CD4-positive, alpha-beta T cell treated with Interferon alpha-2 for 1 hour (primary cell): Measurements from ENCODE around the gene AKNA.
A peak's percentile ranks its signal among the peaks of the same experiment; 100 is the strongest.

Experiments
- DNase-seq, 2 donors: peaks; one replicate each; pipeline ENCODE4 v3.0.0-alpha.2; 2020 to 2022

Gene AKNA, protein sequence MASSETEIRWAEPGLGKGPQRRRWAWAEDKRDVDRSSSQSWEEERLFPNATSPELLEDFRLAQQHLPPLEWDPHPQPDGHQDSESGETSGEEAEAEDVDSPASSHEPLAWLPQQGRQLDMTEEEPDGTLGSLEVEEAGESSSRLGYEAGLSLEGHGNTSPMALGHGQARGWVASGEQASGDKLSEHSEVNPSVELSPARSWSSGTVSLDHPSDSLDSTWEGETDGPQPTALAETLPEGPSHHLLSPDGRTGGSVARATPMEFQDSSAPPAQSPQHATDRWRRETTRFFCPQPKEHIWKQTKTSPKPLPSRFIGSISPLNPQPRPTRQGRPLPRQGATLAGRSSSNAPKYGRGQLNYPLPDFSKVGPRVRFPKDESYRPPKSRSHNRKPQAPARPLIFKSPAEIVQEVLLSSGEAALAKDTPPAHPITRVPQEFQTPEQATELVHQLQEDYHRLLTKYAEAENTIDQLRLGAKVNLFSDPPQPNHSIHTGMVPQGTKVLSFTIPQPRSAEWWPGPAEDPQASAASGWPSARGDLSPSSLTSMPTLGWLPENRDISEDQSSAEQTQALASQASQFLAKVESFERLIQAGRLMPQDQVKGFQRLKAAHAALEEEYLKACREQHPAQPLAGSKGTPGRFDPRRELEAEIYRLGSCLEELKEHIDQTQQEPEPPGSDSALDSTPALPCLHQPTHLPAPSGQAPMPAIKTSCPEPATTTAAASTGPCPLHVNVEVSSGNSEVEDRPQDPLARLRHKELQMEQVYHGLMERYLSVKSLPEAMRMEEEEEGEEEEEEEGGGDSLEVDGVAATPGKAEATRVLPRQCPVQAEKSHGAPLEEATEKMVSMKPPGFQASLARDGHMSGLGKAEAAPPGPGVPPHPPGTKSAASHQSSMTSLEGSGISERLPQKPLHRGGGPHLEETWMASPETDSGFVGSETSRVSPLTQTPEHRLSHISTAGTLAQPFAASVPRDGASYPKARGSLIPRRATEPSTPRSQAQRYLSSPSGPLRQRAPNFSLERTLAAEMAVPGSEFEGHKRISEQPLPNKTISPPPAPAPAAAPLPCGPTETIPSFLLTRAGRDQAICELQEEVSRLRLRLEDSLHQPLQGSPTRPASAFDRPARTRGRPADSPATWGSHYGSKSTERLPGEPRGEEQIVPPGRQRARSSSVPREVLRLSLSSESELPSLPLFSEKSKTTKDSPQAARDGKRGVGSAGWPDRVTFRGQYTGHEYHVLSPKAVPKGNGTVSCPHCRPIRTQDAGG (N-terminal part only)

DNA sequence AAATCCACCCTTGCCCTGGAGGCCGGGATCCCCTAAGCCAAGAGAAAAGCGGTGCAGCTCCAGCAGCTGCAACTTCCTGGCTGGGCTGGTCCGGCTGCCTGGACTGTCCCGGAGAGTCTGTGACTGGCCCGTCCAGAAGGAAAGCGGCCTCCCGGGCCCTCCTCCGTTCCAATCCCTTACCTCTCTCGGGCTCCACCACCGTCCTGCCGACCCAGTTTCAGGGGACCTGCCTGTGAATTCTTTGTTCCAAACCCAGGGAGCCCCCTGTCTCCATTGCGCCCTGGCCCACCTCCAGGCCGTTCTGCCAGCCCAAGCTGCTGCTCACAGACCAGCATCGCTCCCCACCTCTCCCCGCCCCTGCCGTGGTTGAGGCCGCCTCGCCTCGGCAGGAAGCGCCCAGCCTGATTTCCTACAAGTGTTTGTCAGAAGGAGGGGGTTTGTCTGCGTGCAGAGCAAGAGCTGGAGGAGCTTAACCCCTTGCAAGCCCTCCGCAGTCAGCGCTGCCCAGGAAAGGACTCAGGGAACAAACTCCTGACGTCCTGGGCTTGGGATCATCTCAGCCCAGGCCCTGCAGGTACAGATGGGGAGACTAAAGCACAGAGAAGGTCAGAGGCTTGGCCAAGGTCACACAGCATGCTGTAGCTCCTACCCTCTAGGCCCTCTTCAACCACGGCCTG lies at the start of gene AKNA:
TSS of gene AKNA (minus strand) at position 303 of the 677 bp plus-strand sequence. CDS start 6,649 bp downstream, outside the sequence.
- DNase-seq: peak; percentile 85 to 90

DNA sequence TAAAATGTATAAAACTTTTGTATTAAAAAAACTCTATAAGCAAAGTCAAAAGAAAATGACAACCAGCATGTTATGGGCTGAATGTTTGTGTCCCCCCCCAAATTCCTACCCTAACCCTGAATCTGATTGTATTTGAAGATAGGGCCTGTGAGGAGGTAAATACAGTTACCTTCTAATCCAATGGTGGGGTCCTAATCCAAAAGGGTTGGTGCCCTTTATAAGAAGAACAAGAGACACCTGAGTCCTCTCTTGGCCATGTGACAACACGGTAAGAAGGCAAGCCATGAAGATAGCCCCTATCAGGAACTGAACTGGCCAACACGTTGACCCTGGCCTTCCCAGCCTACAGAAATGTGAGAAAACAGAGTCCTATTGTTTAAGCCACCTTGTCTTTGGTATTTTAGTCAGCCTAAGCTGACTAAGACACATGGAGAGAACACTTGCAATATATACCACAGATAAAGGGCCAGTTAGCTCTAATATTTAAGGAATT lies 49.7 kb upstream of the AKNA start:
- no peak for DNase-seq

DNA sequence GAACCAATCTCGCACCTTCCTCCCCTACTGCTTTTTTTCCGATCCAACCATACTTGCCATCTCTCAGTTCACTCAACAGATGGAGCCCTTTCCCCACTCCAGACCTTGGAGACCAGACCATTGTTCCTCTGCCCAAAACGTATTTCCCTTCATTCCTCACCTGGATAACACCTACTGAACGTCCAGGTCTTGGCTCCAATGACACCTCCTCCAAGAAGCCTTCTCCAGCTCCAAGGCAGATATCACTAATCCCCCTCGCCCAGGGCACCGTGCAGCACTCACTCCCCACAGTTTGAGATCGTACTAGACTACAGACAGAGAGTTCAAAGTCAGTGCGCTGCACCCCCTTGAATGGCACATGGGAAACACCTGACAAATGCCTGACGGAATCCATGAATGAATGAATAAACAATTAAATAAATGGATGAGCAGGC lies 47.1 kb upstream of the AKNA start:
- DNase-seq: peak in 1 of 2 donors; percentile 25

DNA sequence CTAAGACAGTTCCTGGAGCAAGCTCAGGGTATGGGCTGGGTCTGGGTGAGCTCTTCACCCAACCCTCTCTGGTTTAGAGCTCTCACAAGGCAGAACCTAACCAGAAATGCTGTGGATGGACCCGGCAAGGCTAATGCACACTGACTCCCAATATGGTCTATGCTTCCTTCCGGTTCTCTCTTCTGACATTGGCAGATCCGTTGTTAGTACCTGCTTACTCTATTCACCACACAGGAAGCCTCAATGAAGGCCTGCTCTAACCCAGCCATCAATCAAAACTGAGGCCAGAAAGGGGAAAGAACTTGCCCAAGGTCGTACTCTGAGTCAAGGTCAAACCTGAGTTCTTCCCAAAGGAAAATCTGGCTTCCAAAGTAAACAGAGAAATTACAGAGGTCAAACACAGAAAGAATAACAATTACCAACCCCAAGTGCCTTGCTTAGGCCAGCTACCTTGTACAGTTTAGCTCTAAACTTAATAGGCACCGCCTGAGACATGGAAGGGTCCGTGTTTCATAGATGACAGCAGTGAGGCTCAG lies 46.0 kb upstream of the AKNA start:
- DNase-seq: no peak

DNA sequence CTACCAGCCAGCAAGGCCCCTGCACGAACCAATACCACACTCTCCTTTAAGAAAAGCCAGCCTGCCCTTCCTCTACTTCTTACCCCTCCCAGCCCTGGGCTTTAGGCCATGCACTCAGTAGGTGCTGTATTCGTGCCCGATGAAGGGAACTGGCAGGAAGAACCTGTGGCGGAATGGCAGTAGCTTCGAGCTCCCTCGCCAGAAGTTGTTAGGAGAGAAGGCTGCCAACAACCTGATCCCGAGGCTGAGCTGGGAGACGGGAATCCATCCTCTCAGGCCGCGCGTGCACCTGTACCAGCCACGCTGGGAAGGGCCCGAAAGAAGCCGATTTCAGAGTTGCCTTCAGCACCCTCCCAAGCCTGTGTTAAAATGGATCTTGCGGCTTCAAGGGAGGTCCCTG lies 45.3 kb upstream of the AKNA start:
- no peak for DNase-seq

DNA sequence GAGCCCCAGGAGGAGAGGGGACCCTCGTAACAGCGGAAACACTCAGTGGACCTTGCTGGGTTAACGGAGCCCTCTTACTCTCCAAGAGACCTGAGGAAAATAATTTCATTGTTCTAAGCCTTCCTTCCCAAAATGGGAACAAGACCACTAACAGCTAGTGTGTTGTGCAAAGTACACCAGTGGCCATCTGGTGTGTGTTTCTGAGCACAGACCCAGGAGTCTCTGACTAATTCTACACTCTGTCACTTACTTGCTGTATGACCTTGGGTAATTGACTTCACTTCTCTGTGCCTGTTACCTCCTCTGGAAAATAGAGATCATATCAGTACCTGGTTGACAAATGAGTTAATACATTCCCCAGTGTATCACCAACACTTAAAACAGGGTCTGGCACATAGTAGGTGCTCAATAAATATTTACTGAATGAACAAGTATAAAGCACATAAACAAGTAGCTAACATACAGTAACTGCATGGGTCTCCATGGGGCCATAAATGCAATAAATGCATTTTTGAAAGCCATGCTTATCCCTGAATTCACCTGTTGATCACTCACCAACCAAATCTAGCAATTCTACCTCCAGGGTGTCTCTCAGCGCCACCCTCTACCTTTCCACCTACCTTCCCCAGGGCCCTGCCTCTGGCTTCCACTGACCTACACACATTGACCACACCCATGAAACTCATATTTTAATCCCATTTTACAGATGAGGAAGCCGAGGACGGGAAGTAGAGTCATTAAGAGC lies 44.7 kb upstream of the AKNA start:
- no peak for DNase-seq

DNA sequence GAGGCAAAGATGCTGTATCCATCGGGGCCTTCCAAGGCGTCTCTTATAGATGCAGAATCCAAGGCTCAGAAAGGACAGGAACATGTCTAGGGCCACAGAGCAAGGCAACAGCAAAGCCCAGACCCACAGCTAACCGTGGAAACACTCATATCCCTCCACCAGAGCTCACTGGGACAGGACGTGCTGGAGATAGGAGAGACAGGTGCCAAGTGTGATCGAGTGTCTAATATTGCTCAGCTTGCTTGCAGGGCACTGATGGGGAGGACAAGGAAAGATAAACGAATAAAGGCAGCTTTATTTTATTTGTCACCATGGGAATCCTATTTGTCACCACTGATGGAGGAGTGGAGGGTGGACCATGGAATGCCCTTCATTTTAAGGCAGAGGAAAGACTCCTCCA lies 44.0 kb upstream of the AKNA start:
- DNase-seq: no peak

DNA sequence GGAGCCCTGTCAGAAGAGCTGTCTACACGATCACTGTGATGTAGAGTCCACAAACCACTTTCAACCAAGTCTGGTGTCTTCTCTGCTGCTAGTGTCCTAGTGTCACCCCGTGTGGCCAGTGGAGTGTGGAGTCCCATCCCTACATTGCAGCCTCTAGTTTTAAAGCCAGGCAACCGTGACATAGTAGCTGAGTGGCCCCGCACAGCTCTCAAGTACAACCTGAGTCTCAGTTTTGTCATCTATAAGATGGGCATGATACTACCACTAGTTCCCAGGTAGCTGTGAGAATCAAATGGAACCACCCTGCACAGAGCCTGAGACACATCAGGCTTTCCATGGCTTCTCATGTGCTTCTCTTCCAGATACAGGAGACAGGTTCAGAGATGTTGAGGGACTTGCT lies 43.2 kb upstream of the AKNA start:
- DNase-seq: no peak

DNA sequence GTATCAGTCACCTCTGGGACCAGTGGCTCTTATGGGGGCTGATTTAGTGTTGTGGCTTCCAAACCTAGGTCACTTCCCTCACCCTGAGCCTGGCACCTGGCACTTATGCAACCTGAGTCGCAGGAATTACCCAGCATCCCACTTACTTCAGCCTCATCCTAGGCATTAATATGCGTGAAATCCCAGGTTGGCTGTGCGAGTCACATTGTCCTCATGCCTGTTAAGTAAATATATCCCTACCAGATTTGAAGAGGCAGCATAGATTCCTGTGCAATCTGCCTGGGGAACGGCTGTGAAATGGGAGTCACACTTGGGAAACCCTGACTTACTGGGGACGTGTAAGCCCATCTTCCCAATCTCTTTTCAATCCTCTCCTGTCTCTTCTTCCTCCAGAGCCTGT lies 42.7 kb upstream of the AKNA start:
- DNase-seq: no peak

DNA sequence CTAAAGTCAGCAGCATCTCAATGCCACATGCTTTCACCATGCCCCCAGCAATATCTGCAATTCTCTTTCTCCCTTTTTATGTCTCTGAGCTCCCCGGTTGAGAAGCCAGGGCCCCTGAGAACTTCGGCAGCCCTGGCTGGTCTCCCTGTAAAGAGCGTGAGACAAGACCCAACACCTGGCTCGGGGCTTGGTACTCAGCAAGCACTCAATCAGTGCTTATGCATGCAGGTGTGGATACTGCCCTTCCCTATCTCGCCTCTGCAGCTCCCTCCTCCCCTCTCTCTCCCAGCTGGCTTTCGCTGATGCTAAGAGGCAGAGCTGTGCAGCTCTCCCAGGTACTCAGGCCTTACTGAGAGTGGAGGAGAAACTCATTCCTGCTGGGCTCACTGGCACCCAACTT lies 41.7 kb upstream of the AKNA start:
- DNase-seq: no peak

DNA sequence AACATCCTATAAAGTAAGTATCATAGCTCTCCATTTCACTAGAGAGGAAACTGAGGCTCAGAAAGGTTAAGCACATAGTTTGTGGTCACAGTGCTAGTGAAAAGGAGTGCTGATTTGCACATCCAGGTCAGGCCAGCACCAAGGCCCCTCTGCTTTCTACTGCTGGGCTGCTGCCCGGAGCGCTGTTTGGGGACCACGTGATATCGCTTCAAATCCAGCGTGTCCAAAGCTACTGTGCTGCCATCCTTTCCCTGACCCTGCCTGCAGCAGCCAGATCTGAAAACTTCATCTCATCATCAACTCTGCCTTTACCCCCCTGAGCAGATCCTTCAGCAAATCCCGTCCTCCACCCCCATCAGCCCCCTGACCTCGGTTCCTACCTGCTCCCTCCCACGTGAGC lies 40.7 kb upstream of the AKNA start:
- DNase-seq: no peak

DNA sequence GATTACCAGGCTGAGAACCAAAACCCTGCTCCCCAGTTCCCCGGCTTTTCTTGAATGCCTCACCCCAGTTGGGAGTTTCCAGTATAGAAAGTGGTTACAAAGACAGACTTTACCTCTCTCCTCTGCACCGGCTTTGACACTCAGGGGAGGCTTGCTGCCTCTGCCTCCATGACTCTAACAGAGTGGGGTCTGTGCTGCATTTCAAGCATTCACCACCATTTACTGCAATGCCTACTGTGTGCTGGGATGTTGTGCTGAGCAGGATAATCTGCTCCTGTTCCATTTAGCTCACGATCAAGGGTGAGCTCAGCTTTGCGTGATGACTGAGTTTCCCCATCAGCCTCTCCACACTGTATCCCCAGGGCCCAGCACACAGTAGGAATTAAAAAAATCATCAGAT lies 39.9 kb upstream of the AKNA start:
- no peak for DNase-seq

DNA sequence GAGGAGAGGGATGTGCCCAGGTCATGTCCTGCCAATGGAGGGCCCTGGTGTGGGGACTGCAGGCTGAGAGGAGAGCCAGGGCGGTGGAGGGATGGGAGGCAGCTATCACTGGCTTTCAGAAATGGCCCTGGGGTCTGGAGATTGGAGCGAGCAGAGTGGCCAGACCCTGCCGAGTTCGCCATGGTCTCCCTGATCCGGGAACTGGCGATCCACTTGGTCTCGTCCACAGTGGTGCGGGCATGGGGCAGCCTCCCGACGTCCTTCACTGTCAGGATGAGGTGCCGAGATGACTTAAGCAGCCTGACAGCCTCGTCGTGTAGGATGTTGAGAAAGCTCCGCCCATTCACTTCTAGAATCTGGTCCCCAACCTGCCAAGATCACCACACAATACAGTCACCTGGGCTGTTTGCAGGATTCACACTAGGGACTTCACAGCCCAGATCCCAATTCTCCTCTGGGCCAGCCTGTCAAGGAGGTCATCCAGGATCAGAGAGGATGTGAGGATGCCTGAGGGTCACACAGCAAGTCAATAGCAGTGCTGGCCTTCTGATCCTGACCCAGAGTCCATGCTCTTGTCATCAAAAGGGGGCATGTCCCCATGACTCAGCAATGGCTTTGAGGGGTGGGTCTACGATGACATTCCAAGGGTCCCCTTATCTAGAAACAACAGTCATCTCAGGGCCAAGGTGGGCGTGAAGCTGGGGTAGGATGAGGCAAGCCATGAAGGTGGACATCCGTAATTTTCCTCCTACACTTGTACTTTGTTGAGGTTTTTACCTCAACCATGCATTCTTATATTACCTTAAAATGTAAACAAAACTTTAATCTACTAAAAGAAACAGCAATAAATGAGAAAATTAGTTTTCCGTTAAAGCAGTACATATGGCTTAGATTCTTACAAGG lies 38.5 kb upstream of the AKNA start:
- DNase-seq: no peak

DNA sequence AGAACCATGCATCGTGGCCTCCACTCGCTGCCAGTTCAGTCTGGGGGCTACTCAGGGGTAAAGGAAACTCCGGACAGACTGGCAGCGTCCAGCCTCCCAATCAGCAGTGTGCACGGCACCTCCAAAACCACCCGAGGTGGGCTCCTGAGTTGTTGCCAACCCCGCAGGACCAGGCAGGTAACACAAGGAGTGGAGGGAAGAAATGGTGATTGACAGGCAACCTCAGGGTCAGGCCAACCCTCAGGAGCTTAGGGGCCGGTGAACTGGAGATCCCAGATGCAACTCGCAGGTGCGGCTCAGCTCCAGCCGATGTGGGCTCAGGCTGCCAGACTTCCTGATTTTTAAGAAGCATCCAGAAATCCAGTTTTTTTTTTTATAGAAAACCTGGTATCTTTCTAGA lies 37.3 kb upstream of the AKNA start:
- DNase-seq: no peak

DNA sequence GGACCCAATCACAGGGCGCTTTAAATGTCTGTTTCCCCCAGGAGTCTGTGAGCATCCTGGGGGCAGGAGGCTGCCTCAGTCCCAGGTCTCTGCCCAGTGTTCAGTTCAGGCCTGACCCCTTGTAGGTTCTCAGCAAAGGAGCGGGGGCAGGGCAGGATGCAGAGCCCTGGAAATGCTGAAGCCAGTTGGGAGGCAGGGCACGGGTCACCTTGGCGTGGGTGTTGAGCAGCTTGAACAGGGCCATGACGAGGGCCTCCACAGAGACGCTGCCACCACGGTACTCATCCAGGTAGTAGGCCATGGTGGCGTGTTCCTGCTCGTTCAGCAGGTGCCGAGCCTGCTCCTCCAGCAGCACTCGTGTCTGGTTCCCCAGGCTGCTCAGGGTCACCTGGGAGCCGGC lies 36.3 kb upstream of the AKNA start:
- no peak for DNase-seq

DNA sequence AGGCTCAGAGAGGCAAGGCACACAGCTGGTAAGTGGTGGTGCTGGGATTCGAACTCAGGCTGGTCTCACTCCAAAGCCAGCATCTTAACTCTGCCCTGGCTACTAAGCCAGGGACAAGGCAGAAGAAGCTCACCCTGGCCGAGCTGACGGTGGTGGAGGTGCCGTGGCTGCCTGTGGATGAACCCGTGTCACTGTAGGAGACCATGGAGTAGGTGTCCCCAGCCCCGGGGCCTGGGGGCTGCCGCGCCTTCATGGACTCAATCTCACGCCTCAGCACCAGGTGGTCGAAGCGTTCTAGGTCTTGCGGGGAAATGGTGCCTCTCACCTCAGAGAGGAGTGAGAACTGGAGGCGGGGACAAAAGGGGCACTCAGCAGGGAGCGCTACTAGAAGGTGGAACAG lies 35.4 kb upstream of the AKNA start:
- no peak for DNase-seq

DNA sequence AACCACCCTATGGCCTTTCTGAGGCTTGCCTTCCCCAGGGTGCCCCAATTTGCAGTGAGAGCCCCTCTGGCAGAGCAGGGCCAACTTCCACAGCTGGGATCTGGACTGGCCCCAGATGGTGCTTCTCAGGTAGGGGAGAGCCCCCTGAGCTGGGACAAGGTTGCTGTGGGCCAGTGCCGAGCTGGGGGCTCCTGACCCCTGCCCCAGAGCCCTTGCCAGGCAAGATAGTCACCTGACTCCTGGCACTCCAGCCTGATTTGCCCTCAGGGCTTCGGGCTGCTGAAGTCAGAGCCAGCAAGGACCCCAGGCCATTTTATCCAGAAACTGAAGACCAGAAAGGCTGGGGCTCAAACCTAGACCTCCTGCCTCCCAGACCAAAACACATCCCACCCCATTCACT lies 33.4 kb upstream of the AKNA start:
- no peak for DNase-seq

DNA sequence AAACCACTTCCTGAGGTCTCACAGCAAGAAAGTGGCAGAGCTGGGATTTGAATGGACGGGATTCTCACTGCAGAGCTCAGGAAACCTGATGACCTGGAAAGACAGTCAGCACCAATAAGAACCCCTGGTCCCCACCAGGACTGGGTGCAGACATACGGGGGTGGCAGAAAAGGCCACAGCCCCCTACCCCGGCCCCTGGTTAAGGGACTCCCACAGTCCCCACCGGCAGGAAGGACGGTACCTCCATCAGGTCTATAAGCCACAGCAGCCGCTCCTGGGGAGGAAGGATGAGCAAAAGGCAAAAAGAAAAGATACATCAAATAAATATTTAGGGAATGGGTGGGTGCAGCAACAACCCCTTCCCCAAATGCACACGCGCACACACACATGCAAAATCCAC lies 32.0 kb upstream of the AKNA start:
- no peak for DNase-seq

DNA sequence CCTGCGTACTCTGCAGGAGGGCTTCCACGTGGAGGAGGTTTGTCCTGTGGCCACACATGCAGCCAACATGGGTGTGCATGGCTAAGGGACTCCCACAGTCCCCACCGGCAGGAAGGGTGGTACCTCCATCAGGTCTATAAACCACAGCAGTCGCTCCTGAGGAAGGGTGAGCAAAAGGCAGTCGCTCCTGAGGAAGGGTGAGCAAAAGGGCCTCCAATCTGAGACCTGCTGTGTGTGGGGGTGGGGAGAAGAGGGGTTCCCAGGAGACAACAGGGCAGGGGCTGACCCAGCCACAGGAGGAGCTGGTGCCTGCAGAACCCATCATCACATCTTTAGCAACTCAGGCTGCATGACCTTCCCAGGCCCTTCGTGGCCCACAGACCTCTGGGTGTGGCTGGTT lies 30.3 kb upstream of the AKNA start:
- DNase-seq: no peak

DNA sequence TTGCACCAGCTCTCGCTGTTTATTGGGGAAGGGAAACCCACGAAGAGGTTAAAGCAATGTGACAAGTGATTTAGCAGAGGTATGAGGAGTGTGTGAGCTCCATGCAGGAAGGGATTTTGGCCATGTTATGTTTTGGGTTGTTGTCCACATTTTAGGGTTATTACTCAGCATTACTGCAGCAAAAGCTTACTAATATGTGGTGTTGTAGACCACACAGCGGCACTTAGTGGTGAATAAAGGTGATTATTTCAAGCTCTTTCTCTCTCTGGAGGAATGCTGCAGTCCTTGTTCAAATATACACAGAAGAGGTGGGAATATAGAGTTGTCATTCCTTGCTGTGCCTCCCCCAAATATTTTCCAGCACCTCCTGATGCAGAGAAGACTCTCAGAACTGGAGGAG lies 29.7 kb upstream of the AKNA start:
- DNase-seq: no peak
